HUES64 (cell line): Measurements from ENCODE around the gene CPSF7.
"Not testable (repeated sequence)": the region's sequence is repeated elsewhere in the genome, so short reads cannot be mapped to it uniquely, and the experiment has no call there.

Source experiments
- H3K27ac ChIP-seq: 2 replicates; pipeline ENCODE4 v1.7.0; 2013; ENCODE audit warnings: low read depth, low read length, inconsistent platforms
- H3K27me3 ChIP-seq: 2 replicates; pipeline ENCODE4 v1.6.1; 2013; ENCODE audit warnings: mild to moderate bottlenecking, low read length; ENCODE audit not compliant: insufficient read depth
- H3K36me3 ChIP-seq: 2 replicates; pipeline ENCODE4 v1.6.1; 2013; ENCODE audit warnings: mild to moderate bottlenecking, low read length; ENCODE audit not compliant: insufficient read depth
- H3K4me1 ChIP-seq: 2 replicates; pipeline ENCODE4 v1.6.1; 2013; ENCODE audit warnings: mild to moderate bottlenecking, low read length, moderate library complexity; ENCODE audit not compliant: insufficient read depth
- H3K4me3 ChIP-seq: 2 replicates; pipeline ENCODE4 v1.5.1; 2013; ENCODE audit warnings: mild to moderate bottlenecking, low read length, moderate library complexity
- H3K9ac ChIP-seq: 2 replicates; pipeline ENCODE4 v1.6.1; 2013; ENCODE audit warnings: mild to moderate bottlenecking, low read depth, low read length
- H3K9me3 ChIP-seq: 2 replicates; pipeline ENCODE4 v1.6.1; 2013; ENCODE audit warnings: low read depth, low read length; ENCODE audit not compliant: insufficient read depth
- WGBS: fragments of 150-250, 120-280 bp; methylation state at CpG from one replicate; pipeline ENCODE4 v1.1.7; 2013; ENCODE audit warnings: missing lambda C conversion rate; 5-methylcytosine and 5-hydroxymethylcytosine counted together

The CPSF7 gene

DNA sequence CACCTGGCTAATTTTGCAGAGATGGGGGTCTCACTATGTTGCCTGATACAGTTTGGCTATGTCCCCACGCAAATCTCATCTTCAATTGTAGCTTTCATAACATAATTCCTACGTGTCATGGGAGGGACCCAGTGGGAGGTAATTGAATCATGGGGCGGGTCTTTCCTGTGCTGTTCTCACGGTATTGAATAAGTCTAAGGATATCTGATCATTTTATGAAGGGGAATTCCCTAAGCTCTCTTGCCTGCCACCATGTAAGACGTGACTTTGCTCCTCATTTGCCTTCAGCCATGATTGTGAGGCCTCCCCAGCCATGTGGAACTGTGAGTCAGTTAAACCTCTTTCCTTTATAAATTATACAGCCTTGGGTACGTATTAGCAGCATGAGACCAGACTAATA lies 37.8 kb upstream of the CPSF7 start:
- not testable (repeated sequence) for H3K36me3 ChIP-seq, H3K9ac ChIP-seq, H3K27me3 ChIP-seq, H3K27ac ChIP-seq, H3K4me3 ChIP-seq, H3K4me1 ChIP-seq, H3K9me3 ChIP-seq
- WGBS, result 90% methylated on average over 6 of the region's 6 CpGs

DNA sequence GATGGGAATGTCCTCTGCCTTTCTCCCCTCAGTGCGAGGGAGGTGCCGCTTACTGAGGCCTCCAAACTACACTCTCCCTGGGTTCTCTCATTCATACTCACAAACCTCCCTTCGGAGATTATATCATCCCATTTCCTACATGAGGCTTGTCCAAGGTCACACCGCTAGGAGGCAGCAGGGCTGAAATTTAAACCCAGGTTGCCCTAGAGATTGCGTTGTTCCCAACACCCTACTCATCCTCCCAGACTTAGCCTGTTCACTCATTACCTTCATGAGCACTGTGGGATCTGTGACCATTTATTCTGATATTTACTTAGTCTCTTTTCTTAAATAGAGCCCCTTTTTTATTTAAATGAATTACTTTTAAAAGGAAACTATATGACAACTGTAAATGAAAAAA lies 31.2 kb upstream of the CPSF7 start:
- no peaks in the 10 kb centered on the region; the same call in 1 of the 2 replicates for H3K36me3 ChIP-seq
- H3K9ac ChIP-seq, result no peak overlapping the region
- H3K4me1 ChIP-seq, result no peaks in the 10 kb centered on the region
- no peaks in the 10 kb centered on the region for H3K9me3 ChIP-seq
- H3K27ac ChIP-seq, result no peak overlapping the region
- H3K27me3 ChIP-seq, result no peaks in the 10 kb centered on the region
- 90% methylated on average over 5 of the region's 5 CpGs for whole genome bisulfite sequencing
- no peak overlapping the region for H3K4me3 ChIP-seq

DNA sequence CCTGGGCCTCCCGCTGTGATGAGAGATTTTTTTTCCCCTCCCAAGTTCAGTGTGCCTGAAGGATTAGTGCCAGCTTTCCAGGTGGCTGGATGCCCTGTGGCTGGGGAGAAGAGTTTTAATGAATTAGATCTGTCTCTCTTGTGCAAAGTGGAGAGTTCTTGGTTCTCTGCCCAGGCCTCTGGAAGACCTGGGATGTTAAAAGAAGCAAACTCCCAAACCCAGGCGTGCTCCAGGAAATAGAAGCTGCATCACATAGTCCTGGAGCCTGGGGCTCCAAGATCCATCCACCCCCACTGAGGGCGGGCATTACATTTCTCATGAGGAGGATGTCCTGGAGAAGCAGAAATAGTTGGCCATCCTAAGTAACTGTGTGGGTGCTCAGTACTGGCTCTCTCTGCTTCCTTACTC lies 30.7 kb upstream of the CPSF7 start:
- Histone ChIP-seq H3K36me3 (peaks cover 2% of the 10 kb centered on the region), H3K27me3 (no peaks in the 10 kb centered on the region), H3K27ac (no peak overlapping the region), H3K9me3 (no peaks in the 10 kb centered on the region), H3K4me1 (no peaks in the 10 kb centered on the region), H3K9ac (no peak overlapping the region), H3K4me3 (no peak overlapping the region)
- 93% methylated on average over 3 of the region's 3 CpGs for WGBS

DNA sequence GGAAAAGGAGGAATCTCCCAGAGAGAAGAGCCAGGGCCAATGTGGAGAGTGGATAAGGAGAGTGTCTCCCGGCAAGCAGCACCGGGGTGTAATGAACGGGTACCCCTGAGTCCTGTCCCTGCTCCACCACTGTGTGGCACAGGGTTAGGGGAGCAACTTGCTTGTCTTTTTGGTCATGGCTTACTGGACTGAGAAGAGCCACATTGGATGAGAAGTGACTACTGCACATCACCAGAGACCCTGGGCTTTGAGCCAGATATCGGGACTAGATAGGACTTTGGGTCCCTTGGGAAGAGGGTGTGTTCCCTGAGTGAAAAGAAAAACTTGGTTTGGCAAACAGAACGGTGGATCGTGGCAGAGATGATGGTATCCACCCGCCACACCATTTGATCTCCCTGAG lies 24.7 kb upstream of the CPSF7 start:
- Histone ChIP-seq H3K36me3 (peaks cover 26% of the 10 kb centered on the region), H3K4me1 (no peaks in the 10 kb centered on the region), H3K4me3 (no peak overlapping the region), H3K27ac (no peak overlapping the region), H3K9me3 (no peaks in the 10 kb centered on the region), H3K9ac (no peak overlapping the region), H3K27me3 (no peaks in the 10 kb centered on the region)
- WGBS, result 94% methylated on average over 7 of the region's 7 CpGs

DNA sequence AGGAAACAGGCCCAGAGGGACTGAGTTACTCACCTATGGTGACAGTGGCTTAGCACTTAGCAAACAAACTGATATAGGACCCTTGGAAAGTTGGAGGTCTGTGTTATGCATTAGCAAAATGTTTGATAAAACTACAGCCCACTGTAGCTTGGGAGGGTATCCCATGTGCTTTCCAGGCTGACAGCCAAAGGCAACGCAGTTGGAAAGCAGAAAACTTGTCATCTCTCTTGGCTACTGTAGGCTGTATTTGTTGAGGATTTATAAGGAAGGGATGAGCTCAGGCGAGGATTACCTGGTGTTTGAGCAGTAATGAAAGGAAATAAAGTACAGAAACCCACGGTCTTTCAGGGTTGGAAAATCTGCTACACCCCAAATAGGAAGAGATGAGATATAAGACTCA lies 23.9 kb upstream of the CPSF7 start:
- Histone ChIP-seq H3K27me3 (no peaks in the 10 kb centered on the region), H3K4me1 (no peaks in the 10 kb centered on the region), H3K4me3 (no peak overlapping the region), H3K27ac (no peak overlapping the region), H3K36me3 (peaks cover 32% of the 10 kb centered on the region), H3K9ac (no peak overlapping the region), H3K9me3 (no peaks in the 10 kb centered on the region)
- WGBS, result 93% methylated on average over 3 of the region's 3 CpGs

DNA sequence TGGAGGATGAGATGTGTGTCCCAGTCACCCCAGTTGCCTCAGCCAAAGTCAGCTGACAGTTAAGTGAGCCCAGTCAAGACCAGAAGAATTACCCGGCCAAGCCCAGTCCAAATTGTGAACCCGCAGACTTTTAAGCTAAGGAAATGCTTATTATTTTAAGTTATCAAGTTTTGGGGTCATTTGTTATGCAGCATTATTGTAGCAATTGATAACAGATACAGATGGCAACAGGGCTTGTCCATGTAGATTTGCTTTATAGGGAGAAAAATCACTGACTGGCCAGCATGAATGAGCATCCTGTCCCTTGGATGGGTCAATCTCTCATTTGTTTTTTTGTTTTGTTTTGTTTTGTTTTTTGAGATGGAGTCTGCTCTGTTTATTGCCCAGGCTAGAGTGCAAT lies 23.1 kb upstream of the CPSF7 start:
- H3K36me3 ChIP-seq, result peaks cover 41% of the 10 kb centered on the region
- H3K9ac ChIP-seq, result no peak overlapping the region
- no peak overlapping the region for H3K4me3 ChIP-seq
- no peak overlapping the region for H3K27ac ChIP-seq
- no peaks in the 10 kb centered on the region for H3K9me3 ChIP-seq
- no peaks in the 10 kb centered on the region for H3K4me1 ChIP-seq
- 93% methylated on average over 2 of the region's 2 CpGs for WGBS
- no peaks in the 10 kb centered on the region for H3K27me3 ChIP-seq

DNA sequence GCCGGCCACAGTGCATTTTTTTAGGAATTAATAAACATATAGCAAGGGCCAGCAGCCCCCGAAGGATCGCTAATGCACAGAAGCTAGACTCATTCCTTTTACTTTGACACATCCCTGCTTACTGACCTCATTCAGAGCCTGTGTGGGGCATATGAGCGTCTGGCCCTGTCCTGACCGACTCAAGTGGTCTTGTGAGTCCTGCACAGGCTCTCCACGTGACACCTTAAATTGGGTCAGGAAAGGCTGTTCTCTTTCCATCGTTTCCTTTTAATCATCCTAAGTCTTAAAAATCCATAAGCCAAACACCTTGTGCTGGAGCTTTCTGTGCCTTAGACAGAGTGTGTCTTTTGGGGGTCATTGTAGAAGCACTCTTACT lies 18.8 kb upstream of the CPSF7 start:
- Histone ChIP-seq H3K36me3 (peaks cover 65% of the 10 kb centered on the region), H3K4me1 (peaks cover 9% of the 10 kb centered on the region), H3K9me3 (no peaks in the 10 kb centered on the region), H3K27me3 (no peaks in the 10 kb centered on the region), H3K27ac (no peak overlapping the region), H3K9ac (no peak overlapping the region), H3K4me3 (no peak overlapping the region)
- WGBS, result 99% methylated on average over 7 of the region's 7 CpGs

DNA sequence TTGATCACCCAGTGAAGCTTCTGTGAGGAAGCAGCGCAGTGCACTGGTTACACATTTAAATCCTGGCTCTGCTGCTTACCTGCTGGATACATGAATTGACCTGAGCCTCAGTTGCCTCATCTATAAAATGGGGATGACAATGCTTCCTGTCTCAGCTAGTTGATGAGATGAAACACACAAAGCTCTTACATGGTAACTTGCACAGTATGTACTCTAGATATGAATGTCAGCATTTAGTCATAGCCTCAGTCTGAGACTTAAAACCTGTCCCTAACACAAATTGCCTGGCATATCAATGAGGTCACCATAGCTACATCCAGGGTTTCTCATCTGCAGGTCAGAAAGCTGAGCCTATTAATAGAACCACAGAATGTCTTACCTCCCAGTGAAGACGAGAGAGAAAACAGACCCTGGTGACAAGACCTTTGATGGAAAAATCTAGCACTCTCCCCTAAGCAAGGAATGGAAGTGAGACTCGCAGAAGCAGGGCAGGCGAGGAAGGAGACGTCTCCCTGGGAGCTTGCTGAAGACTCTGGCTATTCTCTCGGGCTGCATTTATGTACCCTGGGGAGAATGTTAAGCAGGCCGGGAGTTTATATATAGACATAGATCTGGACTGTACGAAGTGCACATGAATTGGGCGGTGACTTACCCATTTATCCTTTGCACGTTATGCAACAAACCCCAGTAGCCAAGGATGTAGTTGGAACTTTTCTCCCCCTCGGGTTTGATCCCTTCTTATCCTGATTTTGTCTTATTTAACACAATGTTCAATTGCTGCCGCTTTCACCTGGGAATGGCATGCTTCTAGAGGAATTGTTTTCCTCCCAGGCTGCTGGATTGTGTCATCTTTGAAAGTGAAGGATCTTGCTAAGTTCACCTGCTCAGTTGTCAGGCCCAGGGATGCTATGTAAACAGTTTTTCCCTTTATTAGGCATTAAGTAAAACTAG lies 18.1 kb upstream of the CPSF7 start:
- Histone ChIP-seq H3K4me1 (peaks cover 9% of the 10 kb centered on the region), H3K4me3 (no peak overlapping the region), H3K36me3 (peaks cover 70% of the 10 kb centered on the region), H3K27me3 (no peaks in the 10 kb centered on the region), H3K9ac (no peak overlapping the region), H3K9me3 (no peaks in the 10 kb centered on the region), H3K27ac (no peak overlapping the region)
- WGBS, result 97% methylated on average over 12 of the region's 12 CpGs

DNA sequence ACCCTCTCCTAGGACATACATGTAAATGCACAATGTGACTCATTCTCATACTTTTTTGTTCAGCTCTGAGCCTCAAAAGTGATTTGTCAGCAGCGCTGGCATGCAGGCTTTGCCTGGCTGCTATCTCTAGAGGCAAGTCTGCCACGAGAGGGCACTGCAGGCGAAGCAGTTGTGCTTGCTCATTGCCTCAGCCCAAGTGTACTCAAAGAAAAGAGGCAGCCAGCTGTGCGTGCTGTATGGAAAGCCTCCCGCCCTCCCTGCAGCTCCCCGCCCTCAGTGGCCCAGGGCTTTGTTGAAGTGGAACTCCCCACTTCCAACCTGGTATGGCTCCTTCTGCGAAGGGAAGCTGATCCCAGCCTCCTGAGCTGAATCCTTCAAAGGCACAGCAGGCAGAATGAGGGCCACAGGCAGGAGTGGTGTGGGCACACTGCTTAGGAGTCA lies 16.5 kb upstream of the CPSF7 start:
- H3K4me3 ChIP-seq, result no peak overlapping the region
- no peaks in the 10 kb centered on the region for H3K27me3 ChIP-seq
- peaks cover 80% of the 10 kb centered on the region for H3K36me3 ChIP-seq
- peak overlapping the region; percentile 51; the same call in 1 of the 2 replicates for H3K9ac ChIP-seq
- H3K9me3 ChIP-seq, result no peaks in the 10 kb centered on the region
- peak overlapping the region; percentile 80; the same call in 1 of the 2 replicates for H3K27ac ChIP-seq
- H3K4me1 ChIP-seq, result peaks cover 9% of the 10 kb centered on the region
- WGBS, result 12% methylated on average over 7 of the region's 7 CpGs

DNA sequence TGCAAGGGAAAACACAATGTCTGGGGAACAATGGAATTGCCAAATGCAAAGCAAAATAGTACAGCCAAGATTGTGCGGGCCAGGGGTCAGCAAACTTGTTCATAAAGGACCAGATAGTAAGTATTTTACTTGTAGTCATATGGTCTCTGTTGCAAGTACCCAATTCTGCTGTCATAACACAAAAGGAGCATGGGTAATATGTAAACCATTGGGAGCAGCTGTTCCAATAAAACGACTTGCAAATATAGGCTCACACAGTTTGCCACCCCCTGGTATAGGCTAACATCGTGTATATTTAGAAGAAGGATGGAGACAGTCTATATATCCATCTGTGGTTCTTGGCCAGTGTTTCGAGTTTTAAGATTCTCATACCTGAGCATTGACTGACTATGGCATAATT lies 15.7 kb upstream of the CPSF7 start:
- no peaks in the 10 kb centered on the region for H3K9me3 ChIP-seq
- H3K36me3 ChIP-seq, result peaks cover 82% of the 10 kb centered on the region
- no peaks in the 10 kb centered on the region for H3K27me3 ChIP-seq
- no peak overlapping the region for H3K9ac ChIP-seq
- H3K27ac ChIP-seq, result peak overlapping the region; percentile 49; the same call in 1 of the 2 replicates
- 82% methylated on average over 4 of the region's 4 CpGs for WGBS
- H3K4me3 ChIP-seq, result no peak overlapping the region
- peaks cover 9% of the 10 kb centered on the region for H3K4me1 ChIP-seq

DNA sequence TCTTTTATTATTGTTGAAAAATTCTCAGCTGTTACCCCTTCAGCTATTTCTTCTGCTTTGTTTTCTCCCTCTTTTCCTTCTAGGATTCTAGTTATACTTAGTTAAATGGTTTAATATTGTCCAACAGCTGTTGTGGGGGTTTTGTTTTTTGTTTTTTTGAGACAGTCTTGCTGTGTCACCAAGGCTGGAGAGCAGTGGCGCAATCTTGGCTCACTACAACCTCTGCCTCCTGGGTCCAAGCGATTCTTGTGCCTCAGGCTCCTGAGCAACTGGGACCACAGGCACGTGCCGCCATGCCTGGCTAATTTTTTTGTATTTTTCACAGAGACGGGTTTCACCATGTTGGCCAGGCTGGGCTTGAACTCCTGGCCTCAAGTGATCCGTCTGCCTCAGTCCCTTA lies 12.8 kb upstream of the CPSF7 start:
- Histone ChIP-seq H3K36me3 (peaks cover 83% of the 10 kb centered on the region), H3K9ac (no peak overlapping the region), H3K9me3 (no peaks in the 10 kb centered on the region), H3K27ac (no peak overlapping the region), H3K4me1 (peaks cover 9% of the 10 kb centered on the region), H3K4me3 (no peak overlapping the region), H3K27me3 (no peaks in the 10 kb centered on the region)
- 93% methylated on average over 6 of the region's 6 CpGs for WGBS
